GM12892 (cell line): ENCODE results near the gene ZKSCAN8.
A peak's percentile ranks its signal among the peaks of the same experiment; 100 is the strongest.

Source experiments
- POLR2A ChIP-seq: IDR thresholded peaks from 2 replicates; pipeline ENCODE4 v1.6.1; 2011; ENCODE audit warnings: low read depth, low read length, control low read depth
- POLR2AphosphoS5 ChIP-seq: IDR thresholded peaks from 2 replicates; pipeline ENCODE4 v1.6.1; 2011; ENCODE audit warnings: low read depth, low read length, control low read depth

DNA sequence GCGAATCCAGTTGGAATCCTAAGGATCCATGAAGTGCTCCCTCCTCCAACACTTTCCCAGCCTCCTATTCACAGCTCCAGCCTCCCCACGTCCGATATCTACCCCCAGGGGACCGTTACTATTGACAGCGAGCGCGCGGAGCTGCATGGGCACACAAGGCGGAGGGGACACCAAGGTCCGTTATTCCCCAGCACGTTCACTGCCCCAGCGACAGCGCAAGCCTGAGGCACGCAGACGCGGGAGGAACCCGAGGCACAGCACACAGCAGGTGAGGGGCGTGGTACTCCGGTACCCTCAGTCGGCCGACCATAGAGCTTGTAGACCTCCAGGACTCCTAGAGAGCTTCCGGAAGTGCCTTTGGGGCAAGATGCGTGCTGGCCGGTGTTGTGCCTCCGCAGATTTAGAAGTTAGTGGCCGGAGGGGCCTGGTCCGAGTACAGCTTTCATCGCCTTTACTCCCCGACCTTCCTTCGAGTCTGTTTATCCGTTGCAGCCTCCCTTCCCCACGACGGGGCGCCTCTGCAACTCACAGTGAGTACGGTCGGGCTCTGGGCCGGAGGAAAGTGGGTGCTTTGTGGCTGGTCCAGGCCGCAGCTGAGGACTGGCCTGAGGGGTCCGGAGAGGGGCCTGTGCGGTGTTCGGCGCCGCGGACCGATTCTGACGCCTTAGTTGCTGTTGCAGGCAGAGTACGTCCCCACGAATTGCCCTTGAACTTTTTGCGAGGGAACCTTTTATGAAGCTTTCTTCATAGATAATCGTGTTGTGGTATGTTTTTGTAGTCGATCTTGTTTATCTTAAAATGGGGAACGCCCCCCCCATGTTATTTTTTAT is at the start of gene ZKSCAN8:
- TF ChIP-seq POLR2A, result peak; percentile 93
- peak; percentile 89 for TF ChIP-seq POLR2AphosphoS5
